Measurements from ENCODE around the gene SLC44A4. TPM values are rescaled to one million over a fixed set of nuclear protein-coding genes. Genes with fewer than 3 reads are reported as not detected.
"Not testable (repeated sequence)": the region's sequence is repeated elsewhere in the genome, so short reads cannot be mapped to it uniquely, and the experiment has no call there.

SLC44A4 gene
- polyA plus RNA-seq, 1 of the 3 experiments (the other 2 are of a cell fraction), result 0.26 TPM

- H3K27ac ChIP-seq (ENCODE audit: low read depth in 2 of 2, low read length in 1 of 2); H3K9ac ChIP-seq; H4K20me1 ChIP-seq (ENCODE audit: insufficient read depth); H3K9me2 ChIP-seq; H3K27me3 ChIP-seq (ENCODE audit: insufficient read depth); DNase-seq; CTCF ChIA-PET; POLR2A ChIA-PET; H2AFZ ChIP-seq (ENCODE audit: low read depth); H3K4me1 ChIP-seq (ENCODE audit: control insufficient read depth in 1 of 2, insufficient read depth in 2 of 2, low read depth in 1 of 2, low read length in 1 of 2); H3K9me3 ChIP-seq; H3K36me3 ChIP-seq (replicated peaks in 1 of 2; ENCODE audit: control insufficient read depth in 1 of 2, insufficient read depth in 2 of 2, low read length in 1 of 2): not testable (repeated sequence)
- peaks cover 10% of the 10 kb centered on the region for H3K79me2 ChIP-seq (ENCODE audit: insufficient read depth)
- peak overlapping the region; percentile 26 to 39; a peak in 2 of 4 replicates for H3K4me3 ChIP-seq (ENCODE audit: low read depth in 2 of 2, low read length in 1 of 2)
- 84% methylated on average over 7 of the region's 37 CpGs for WGBS (ENCODE audit: low lambda C conversion rate)
- H3K4me2 ChIP-seq, result peak overlapping the region; percentile 50
- H3F3A ChIP-seq (replicated peaks; ENCODE audit: insufficient read depth), result peaks cover 11% of the 10 kb centered on the region
Measured at GRCh38 chr6:31817133-31817928, 61.5 kb downstream of the SLC44A4 start.

- no peaks in the 10 kb centered on the region for H3K27me3 ChIP-seq (ENCODE audit: insufficient read depth)
- no peaks in the 10 kb centered on the region for H3K9me2 ChIP-seq
- CTCF ChIA-PET, result interaction anchor here (1.9 to 4.5 kb wide), 3 partner anchors 15 to 24 kb away, joined by 7 to 27 read pairs (median 13); partner anchors contain the start of gene VARS1
- H3K27ac ChIP-seq (ENCODE audit: low read depth in 2 of 2, low read length in 1 of 2), result peak within 1 kb of the TSS; percentile 98
- H3K4me2 ChIP-seq, result peak within 1 kb of the TSS; percentile 97
- peaks cover 11% of the 10 kb centered on the region for H3F3A ChIP-seq (replicated peaks; ENCODE audit: insufficient read depth)
- POLR2A ChIA-PET, result interaction anchor here (0.5 to 2.2 kb wide), 15 partner anchors 9 to 313 kb away, joined by 3 to 10 read pairs (median 4); partner anchors contain the start of genes ATF6B, DDAH2, EHMT2 and HSPA1B
- H2AFZ ChIP-seq (ENCODE audit: low read depth), result peak within 1 kb of the TSS; percentile 71
- WGBS (ENCODE audit: low lambda C conversion rate), result 2% methylated on average over 44 of the region's 56 CpGs
- DNase-seq, result peak; percentile 94
- H3K79me2 ChIP-seq (ENCODE audit: insufficient read depth), result peaks cover 10% of the 10 kb centered on the region
- H3K36me3 ChIP-seq (replicated peaks in 1 of 2; ENCODE audit: control insufficient read depth in 1 of 2, insufficient read depth in 2 of 2, low read length in 1 of 2), result no peaks in the 10 kb centered on the region
- peak within 1 kb of the TSS; percentile 62 to 79 for H3K4me3 ChIP-seq (ENCODE audit: low read depth in 2 of 2, low read length in 1 of 2)
- H3K9ac ChIP-seq, result peak within 1 kb of the TSS; percentile 74; the same call in 1 of the 2 replicates
- peaks cover 4 to 6% of the 10 kb centered on the region in 2 experiments; a peak in 2 of 4 replicates for H3K4me1 ChIP-seq (ENCODE audit: control insufficient read depth in 1 of 2, insufficient read depth in 2 of 2, low read depth in 1 of 2, low read length in 1 of 2)
- peak; percentile 76 for TF ChIP-seq MXI1 (IDR thresholded peaks at IDR 0.05; ENCODE audit: low read depth, low read length)
- TF ChIP-seq FOXM1 (IDR thresholded peaks at IDR 0.05; ENCODE audit: low read depth), result no peak
- no peak for TF ChIP-seq CHD2 (IDR thresholded peaks at IDR 0.05; ENCODE audit: low read length, partially characterized antibody)
- peak in 1 of 2 experiments; percentile 98; a peak in 2 of 4 replicates for TF ChIP-seq EP300 (IDR thresholded peaks at IDR 0.05; ENCODE audit: borderline replicate concordance in 1 of 2, low read depth in 1 of 2, low read length in 1 of 2)
- no peak; the same call in 1 of the 2 replicates for TF ChIP-seq MAX (IDR thresholded peaks at IDR 0.05; ENCODE audit: low read depth)
- peak; percentile 35 for TF ChIP-seq PBX3 (IDR thresholded peaks at IDR 0.05)
- no peak for TF ChIP-seq GATA2 (CRISPR knock-in tag; IDR thresholded peaks at IDR 0.05)
- TF ChIP-seq RFX5 (IDR thresholded peaks at IDR 0.05; ENCODE audit: low read length), result peak; percentile 80
- peak; percentile 46; the same call in 1 of the 2 replicates for TF ChIP-seq NRF1 (IDR thresholded peaks at IDR 0.05; ENCODE audit: low read depth, low read length)
- TF ChIP-seq SIN3A (IDR thresholded peaks at IDR 0.05; ENCODE audit: borderline replicate concordance, low read depth, low read length), result no peak
- peak; percentile 100 for TF ChIP-seq POLR2AphosphoS5 (IDR thresholded peaks at IDR 0.05; ENCODE audit: low read depth, low read length)
- no peak; the same call in 1 of the 2 replicates for TF ChIP-seq IRF3 (IDR thresholded peaks at IDR 0.05; ENCODE audit: low read depth, low read length)
- TF ChIP-seq SMC3 (IDR thresholded peaks at IDR 0.05; ENCODE audit: low read depth, low read length), result 0 out of 2 replicates have a peak, but pooled peaks have one; percentile 7
- TF ChIP-seq TAF1 (IDR thresholded peaks at IDR 0.05; ENCODE audit: borderline replicate concordance, low read depth, low read length), result peak; percentile 92; the same call in 1 of the 2 replicates
- TF ChIP-seq REST (IDR thresholded peaks at IDR 0.05; ENCODE audit: low read depth, low read length), result 0 out of 2 replicates have a peak, but pooled peaks have one; percentile 41
- 0 out of 2 replicates have a peak, but pooled peaks have one; percentile 49 for TF ChIP-seq RCOR1 (IDR thresholded peaks at IDR 0.05; ENCODE audit: low read length)
- TF ChIP-seq FOXJ3 (CRISPR knock-in tag; IDR thresholded peaks at IDR 0.05), result no peak
- no peaks in the 10 kb centered on the region for H3K9me3 ChIP-seq
- H4K20me1 ChIP-seq (ENCODE audit: insufficient read depth), result no peaks in the 10 kb centered on the region
Measured at GRCh38 chr6:31815025-31815838, 63.6 kb downstream of the SLC44A4 start, which contains the start of the genes HSPA1A and HSPA1L. Gene HSPA1A (plus strand): TSS chr6:31815543. CDS start chr6:31815757, 214 bp downstream. Gene HSPA1L (minus strand): TSS chr6:31815283. CDS start chr6:31811972, 3,311 bp downstream.
